GM10266 (cell line): Measurements from ENCODE around the gene P4HB.

Source experiments
- DNase-seq: peaks from one replicate; pipeline ENCODE4 v3.0.0; 2012; ENCODE audit errors: extremely low spot score
- CTCF ChIP-seq: IDR thresholded peaks from 2 replicates; pipeline ENCODE4 v1.5.1; 2012; ENCODE audit warnings: mild to moderate bottlenecking, low read depth; ENCODE audit not compliant: control insufficient read depth, insufficient read depth; ENCODE audit errors: missing control alignments

The P4HB gene

GRCh38 chr17:81905424-81905875 is 45.1 kb upstream of the P4HB start:
- DNase-seq, result no peak
- no peak for TF ChIP-seq CTCF

- no peak for TF ChIP-seq CTCF
- no peak for DNase-seq
These were observed 44.5 kb upstream of the P4HB start for GRCh38 chr17:81904600-81905423.

DNA sequence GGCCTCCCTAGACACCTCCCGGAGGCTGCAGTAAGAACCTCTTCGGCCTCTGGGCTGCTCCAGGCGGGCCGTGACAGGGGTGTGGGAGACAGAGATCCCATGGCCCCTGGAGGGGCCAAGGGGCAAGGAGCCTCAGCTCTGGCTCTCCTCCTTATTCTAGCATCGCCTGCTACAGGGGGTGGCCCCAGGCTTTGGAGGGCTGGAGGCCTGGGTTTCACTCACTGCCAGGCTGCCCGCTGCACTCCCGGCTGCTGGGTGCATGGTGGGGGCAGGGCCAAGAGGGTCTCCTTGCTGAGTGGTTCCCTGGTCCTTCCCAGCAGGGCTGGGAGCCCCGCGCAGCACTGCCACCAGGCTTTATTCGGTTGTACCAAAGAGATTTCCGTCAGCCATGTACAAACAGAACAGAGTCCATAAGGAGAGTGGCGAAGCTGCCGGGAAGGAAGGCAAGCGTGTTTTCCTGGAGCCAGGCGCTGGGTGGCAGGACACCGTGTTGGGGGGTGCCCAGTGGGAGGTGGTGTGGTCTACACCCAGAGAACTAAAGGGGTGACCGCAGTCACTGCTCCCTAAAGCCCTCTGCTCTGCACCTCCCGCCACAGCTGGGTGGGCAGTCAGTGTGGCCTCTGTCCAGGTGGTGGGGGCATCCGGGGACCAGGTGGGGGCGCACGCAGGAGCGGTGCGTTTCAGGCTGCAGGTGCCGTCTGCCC is 43.7 kb upstream of the P4HB start:
- DNase-seq, result no peak
- no peak for TF ChIP-seq CTCF

DNA sequence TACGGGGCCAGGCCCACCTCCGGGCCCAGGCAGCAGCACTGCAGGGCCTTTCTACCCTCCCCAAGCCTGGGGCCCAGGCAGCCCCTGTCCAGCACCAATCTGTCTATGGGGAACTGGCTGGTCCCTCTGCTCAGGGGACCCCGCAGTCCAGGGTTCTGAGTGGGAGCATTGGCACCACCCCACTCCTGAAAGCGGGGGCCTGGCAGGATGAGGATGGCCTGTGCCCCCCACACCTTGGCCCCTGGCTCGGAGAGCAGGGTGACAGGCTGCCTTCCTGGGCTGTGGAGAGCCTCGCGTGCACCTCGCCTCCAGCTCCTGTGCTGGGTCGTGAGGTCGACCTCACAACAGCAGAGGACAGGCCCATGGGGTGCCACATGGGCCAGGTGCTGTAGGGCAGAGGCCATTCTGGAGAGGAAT is 43.1 kb upstream of the P4HB start:
- TF ChIP-seq CTCF, result no peak
- no peak for DNase-seq

GRCh38 chr17:81902653-81903414 is 42.5 kb upstream of the P4HB start:
- no peak for TF ChIP-seq CTCF
- DNase-seq, result no peak

DNA sequence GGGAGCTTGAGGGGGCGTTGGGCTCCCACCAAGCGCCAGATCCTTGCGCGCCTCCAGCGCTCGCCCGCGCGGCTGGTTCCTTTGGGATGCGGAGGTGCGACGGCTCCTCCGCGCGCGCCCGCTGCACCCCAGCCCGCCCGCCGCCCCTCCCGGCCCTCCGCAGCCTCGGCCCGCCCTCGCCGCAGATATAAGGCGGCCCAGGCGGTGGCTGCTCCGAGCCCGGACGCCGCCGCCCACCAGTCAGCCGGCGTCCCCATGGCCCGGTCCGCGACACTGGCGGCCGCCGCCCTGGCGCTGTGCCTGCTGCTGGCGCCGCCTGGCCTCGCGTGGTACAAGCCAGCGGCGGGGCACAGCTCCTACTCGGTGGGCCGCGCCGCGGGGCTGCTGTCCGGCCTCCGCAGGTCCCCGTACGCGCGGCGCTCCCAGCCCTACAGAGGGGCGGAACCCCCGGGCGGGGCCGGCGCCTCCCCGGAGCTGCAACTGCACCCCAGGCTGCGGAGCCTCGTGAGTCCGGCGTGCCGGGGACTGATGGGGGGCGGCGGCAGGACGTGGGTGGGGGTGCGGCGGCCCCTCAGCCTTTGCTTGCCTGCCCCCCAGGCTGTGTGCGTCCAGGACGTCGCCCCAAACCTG is 41.8 kb upstream of the P4HB start, which contains the start of gene NPB:
Gene NPB, plus strand, starts transcription at position 216 of the 630 bp plus-strand sequence. Its CDS starts 40 bp downstream, at position 256.
- no peak for TF ChIP-seq CTCF
- DNase-seq, result peak; percentile 61
